HepG2 (cell line): ENCODE data around the gene PRKD2. TPM values are rescaled to one million over a fixed set of nuclear protein-coding genes. Genes with fewer than 3 reads are reported as not detected.

ENCODE experiments used
- ARID5B ChIP-seq: IDR thresholded peaks from 2 replicates; pipeline ENCODE4 v1.4.0; 2020; ENCODE audit warnings: mild to moderate bottlenecking, missing genetic modification reagents
- CTCF ChIP-seq: sonication (generic); formaldehyde crosslinking; IDR thresholded peaks from 2 replicates; pipeline ENCODE4 v1.5.0; 2020; ENCODE audit warnings: mild to moderate bottlenecking, missing genetic modification reagents, moderate library complexity
- E2F2 ChIP-seq: sonication (generic); formaldehyde crosslinking; IDR thresholded peaks from 2 replicates; pipeline ENCODE4 v1.4.0; 2020; ENCODE audit warnings: missing genetic modification reagents, borderline replicate concordance
- ELF3 ChIP-seq: IDR thresholded peaks from 2 replicates; pipeline ENCODE4 v1.6.1; 2016; ENCODE audit warnings: missing genetic modification reagents, missing compliant biosample characterization
- EZH2 ChIP-seq: conservative IDR thresholded peaks from 2 replicates; pipeline ENCODE4 v1.6.1; 2012; ENCODE audit warnings: mild to moderate bottlenecking, low read depth, low read length, moderate library complexity
- IRF2 ChIP-seq: IDR thresholded peaks from 2 replicates; pipeline ENCODE4 v1.6.1; 2018; ENCODE audit warnings: missing genetic modification reagents, missing compliant biosample characterization
- NCOR1 ChIP-seq: fragments of 200-600 bp; sonication (generic); IDR thresholded peaks from 2 replicates; pipeline ENCODE4 v1.7.0; 2017; ENCODE audit warnings: antibody characterized with exemption, low read length, borderline replicate concordance
- SMAD1 ChIP-seq: sonication (generic); formaldehyde crosslinking; IDR thresholded peaks from 2 replicates; pipeline ENCODE4 v1.4.0; 2020; ENCODE audit warnings: missing genetic modification reagents, low read depth, mild to moderate bottlenecking, borderline replicate concordance
- SMC3 ChIP-seq: IDR thresholded peaks from 2 replicates; pipeline ENCODE4 v1.6.1; 2011; ENCODE audit warnings: low read length, improper control_type of control experiment
- SUZ12 ChIP-seq: fragments of 150-350 bp; IDR thresholded peaks from 2 replicates; pipeline ENCODE4 v1.6.1; 2014; ENCODE audit warnings: low read depth, low read length
- THAP8 ChIP-seq: sonication (generic); formaldehyde crosslinking; IDR thresholded peaks from 2 replicates; pipeline ENCODE4 v1.5.1; 2020; ENCODE audit warnings: missing genetic modification reagents, mild to moderate bottlenecking, borderline replicate concordance
- ZBED4 ChIP-seq: sonication (generic); formaldehyde crosslinking; IDR thresholded peaks from 2 replicates; pipeline ENCODE4 v1.4.0; 2020; ENCODE audit warnings: missing genetic modification reagents, borderline replicate concordance
- ZNF224 ChIP-seq: sonication (generic); formaldehyde crosslinking; IDR thresholded peaks from 2 replicates; pipeline ENCODE4 v1.5.0; 2020; ENCODE audit warnings: mild to moderate bottlenecking, missing genetic modification reagents
- ZNF44 ChIP-seq: sonication (generic); formaldehyde crosslinking; IDR thresholded peaks from 2 replicates; pipeline ENCODE4 v1.5.1; 2020; ENCODE audit warnings: mild to moderate bottlenecking, missing genetic modification reagents
- ZNF547 ChIP-seq: sonication (generic); formaldehyde crosslinking; IDR thresholded peaks from 2 replicates; pipeline ENCODE4 v1.5.1; 2020; ENCODE audit warnings: mild to moderate bottlenecking, missing genetic modification reagents
- ZNF567 ChIP-seq: sonication (generic); formaldehyde crosslinking; IDR thresholded peaks from 2 replicates; pipeline ENCODE4 v1.8.1; 2023; ENCODE audit warnings: mild to moderate bottlenecking, missing genetic modification reagents, borderline replicate concordance
- ZNF782 ChIP-seq: sonication (generic); formaldehyde crosslinking; IDR thresholded peaks from 2 replicates; pipeline ENCODE4 v1.4.0; 2020; ENCODE audit warnings: missing genetic modification reagents, mild to moderate bottlenecking, borderline replicate concordance
- polyA plus RNA-seq, 8 experiments: library from polyadenylated mRNA; depleted of rRNA in 3 of 8; stranded (reverse) in 7 of 8; unstranded in 1 of 8; fragments of >200 nt; fragmentation: Illumina TruSeq in 4 of 8; extraction: Trizol in 4 of 8; gene quantifications; 2 replicates each; pipeline versions ENCODE4 v1.2.1 to v1.2.3, GENCODE V29; 2011 to 2016; ENCODE audit warnings: low read depth in 4 of 8, missing spikeins in 1 of 8, mixed read lengths in 1 of 8; ENCODE audit not compliant: insufficient read depth in 1 of 8
- total RNA-seq, 5 experiments: library from RNA; depleted of rRNA; stranded (reverse); fragments of >200 nt; fragmentation: Illumina TruSeq; extraction: Trizol; gene quantifications; 2 replicates each; pipeline ENCODE4 v1.2.3, GENCODE V29; 2016; ENCODE audit warnings: low read depth in 1 of 5

PRKD2 gene
- total and polyA plus RNA-seq, 2 of the 13 experiments (the other 11 are each of a cell fraction or from before 2014, with no cell fraction given): 6.7 to 7.3 TPM

- TF ChIP-seq ZBED4 (CRISPR knock-in tag) (no peak), ELF3 (0 out of 2 replicates have a peak, but pooled peaks have one; percentile 22), IRF2 (CRISPR knock-in tag) (0 out of 2 replicates have a peak, but pooled peaks have one; percentile 29), ZNF224 (CRISPR knock-in tag) (no peak), THAP8 (CRISPR knock-in tag) (no peak), ZNF44 (0 out of 2 replicates have a peak, but pooled peaks have one; percentile 8), SMAD1 (no peak), SMC3 (peak; percentile 90), E2F2 (no peak), SUZ12 (no peak), NCOR1 (no peak), ZNF567 (CRISPR knock-in tag) (no peak), EZH2 (no peak), ZNF547 (CRISPR knock-in tag) (peak; percentile 32; the same call in 1 of the 2 replicates), ZNF782 (no peak), CTCF (CRISPR knock-in tag) (peak; percentile 94), ARID5B (CRISPR knock-in tag) (0 out of 2 replicates have a peak, but pooled peaks have one; percentile 13)
Measured at GRCh38 chr19:46661735-46662592, 55.0 kb downstream of the PRKD2 start (continued).
